GM12873 (cell line): Measurements from ENCODE around the gene SNRNP27.

Source experiments
- CTCF ChIP-seq: IDR thresholded peaks from 2 replicates; pipeline ENCODE4 v1.5.1; 2012; ENCODE audit warnings: low read depth, mild to moderate bottlenecking, moderate library complexity, low read length, control low read depth; ENCODE audit not compliant: insufficient read depth; ENCODE audit errors: missing control alignments

The SNRNP27 gene

GRCh38 chr2:69934614-69934908 is 40.8 kb downstream of the SNRNP27 start:
- TF ChIP-seq CTCF = no peak

- TF ChIP-seq CTCF = no peak
Measured at GRCh38 chr2:69935011-69935410, 41.3 kb downstream of the SNRNP27 start.

- TF ChIP-seq CTCF = no peak
Measured at GRCh38 chr2:69936906-69937305, 43.1 kb downstream of the SNRNP27 start.

- no peak for TF ChIP-seq CTCF
Measured at GRCh38 chr2:69937968-69938367, 44.2 kb downstream of the SNRNP27 start.

- no peak for TF ChIP-seq CTCF
Measured at GRCh38 chr2:69939722-69940121, 46.0 kb downstream of the SNRNP27 start.

GRCh38 chr2:69940691-69941090 is 46.9 kb downstream of the SNRNP27 start:
- TF ChIP-seq CTCF = no peak

GRCh38 chr2:69943000-69943842 is 49.5 kb downstream of the SNRNP27 start:
- no peak for TF ChIP-seq CTCF
